LoVo (cell line): Measurements from ENCODE around the gene PXDC1.
A peak's percentile ranks its signal among the peaks of the same experiment; 100 is the strongest.
"Not testable (repeated sequence)": the region's sequence is repeated elsewhere in the genome, so short reads cannot be mapped to it uniquely, and the experiment has no call there.

Experiments
- DNase-seq: peaks from one replicate; pipeline ENCODE4 v3.0.0-alpha.2; 2016; ENCODE audit warnings: low spot score

The PXDC1 gene

GRCh38 chr6:3762359-3762758 is 10.8 kb upstream of the PXDC1 start:
- no peak for DNase-seq

GRCh38 chr6:3761989-3762270 is 10.4 kb upstream of the PXDC1 start:
- no peak for DNase-seq

GRCh38 chr6:3759646-3760232 is 8.2 kb upstream of the PXDC1 start:
- no peak for DNase-seq

GRCh38 chr6:3758842-3759144 is 7.3 kb upstream of the PXDC1 start:
- no peak for DNase-seq

- DNase-seq, result not testable (repeated sequence)
Observed at GRCh38 chr6:3757998-3758841, 6.7 kb upstream of the PXDC1 start.

GRCh38 chr6:3757241-3757641 is 5.7 kb upstream of the PXDC1 start:
- no peak for DNase-seq

- no peak for DNase-seq
Observed at GRCh38 chr6:3756546-3756945, 5.0 kb upstream of the PXDC1 start.

GRCh38 chr6:3755637-3756545 is 4.4 kb upstream of the PXDC1 start:
- DNase-seq, result no peak

GRCh38 chr6:3754776-3755175 is 3.3 kb upstream of the PXDC1 start:
- DNase-seq, result no peak

- not testable (repeated sequence) for DNase-seq
Observed at GRCh38 chr6:3754032-3754725, 2.7 kb upstream of the PXDC1 start.

- no peak for DNase-seq
Observed at GRCh38 chr6:3753228-3753835, 1.8 kb upstream of the PXDC1 start.

GRCh38 chr6:3752531-3753227 is 1.2 kb upstream of the PXDC1 start:
- DNase-seq, result no peak

- peak; percentile 80 for DNase-seq
Observed at GRCh38 chr6:3751730-3752530, 417 bp upstream of the PXDC1 start.

GRCh38 chr6:3750317-3751076 is 1.0 kb downstream of the PXDC1 start:
- DNase-seq, result peak; percentile 20

- DNase-seq, result no peak
Observed at GRCh38 chr6:3749977-3750316, 1.6 kb downstream of the PXDC1 start.

GRCh38 chr6:3749067-3749841 is 2.3 kb downstream of the PXDC1 start:
- DNase-seq, result peak; percentile 25

GRCh38 chr6:3748208-3749066 is 3.1 kb downstream of the PXDC1 start:
- peak; percentile 47 for DNase-seq

- no peak for DNase-seq
Observed at GRCh38 chr6:3747100-3747737, 4.3 kb downstream of the PXDC1 start.
